ENCODE measurements around the gene COQ5.
"Not testable (repeated sequence)": the region's sequence is repeated elsewhere in the genome, so short reads cannot be mapped to it uniquely, and the experiment has no call there.

COQ5 gene

DNA sequence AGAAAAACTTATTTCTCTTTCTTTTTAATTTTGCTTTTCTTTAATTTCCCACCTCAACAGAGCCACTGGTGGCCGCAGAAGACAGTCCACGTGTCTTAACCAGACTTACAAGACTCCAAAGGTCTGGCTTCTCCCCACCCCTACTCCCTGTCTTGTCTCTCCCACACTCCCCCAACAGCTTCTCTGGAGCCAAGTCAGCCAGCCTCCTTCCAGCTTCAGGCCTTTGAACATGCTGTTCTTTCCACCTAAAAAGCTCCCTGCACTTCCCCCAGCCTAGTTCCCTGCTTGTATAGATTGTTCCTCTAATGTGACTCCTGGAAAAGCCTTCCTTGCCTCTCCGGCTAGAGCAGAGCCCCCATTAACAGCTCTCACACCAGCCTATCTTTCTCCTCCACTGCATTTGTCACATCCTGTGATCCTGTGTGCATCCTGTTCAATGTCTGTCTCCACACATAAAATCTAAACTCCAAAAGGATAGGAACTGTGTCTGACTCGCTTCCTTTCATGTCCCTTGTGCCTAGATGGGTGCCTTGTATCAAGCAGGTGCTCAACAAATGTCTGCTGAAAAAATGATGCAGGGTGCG, 40.8 kb downstream of the COQ5 start:
- in situ Hi-C loops (cut with MboI; ENCODE audit: low pct_unique_long_range_greater_than_20kb, low sequenced_read_pairs): no loop called here
- DNase-seq: no peak

DNA sequence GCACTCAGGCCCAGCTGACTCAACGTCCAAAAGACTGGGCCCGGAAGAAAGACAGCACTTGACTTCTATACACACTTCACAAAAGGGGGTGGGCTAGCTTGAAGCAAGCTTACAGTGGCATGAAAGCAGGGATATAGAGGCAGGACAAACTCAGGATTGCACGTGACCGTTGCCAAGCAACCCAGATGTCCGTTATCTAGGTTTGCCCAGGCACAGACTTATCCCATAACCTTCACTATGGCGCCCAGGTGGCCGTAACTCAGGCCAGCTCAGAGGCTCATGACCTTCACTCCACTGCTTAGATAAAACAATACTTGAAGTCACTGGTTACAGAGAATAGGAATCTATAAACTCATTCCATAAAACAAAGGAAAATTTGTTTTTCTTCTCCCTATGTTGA, 41.4 kb downstream of the COQ5 start:
- in situ Hi-C loops (cut with MboI; ENCODE audit: low pct_unique_long_range_greater_than_20kb, low sequenced_read_pairs); DNase-seq: not testable (repeated sequence)

DNA sequence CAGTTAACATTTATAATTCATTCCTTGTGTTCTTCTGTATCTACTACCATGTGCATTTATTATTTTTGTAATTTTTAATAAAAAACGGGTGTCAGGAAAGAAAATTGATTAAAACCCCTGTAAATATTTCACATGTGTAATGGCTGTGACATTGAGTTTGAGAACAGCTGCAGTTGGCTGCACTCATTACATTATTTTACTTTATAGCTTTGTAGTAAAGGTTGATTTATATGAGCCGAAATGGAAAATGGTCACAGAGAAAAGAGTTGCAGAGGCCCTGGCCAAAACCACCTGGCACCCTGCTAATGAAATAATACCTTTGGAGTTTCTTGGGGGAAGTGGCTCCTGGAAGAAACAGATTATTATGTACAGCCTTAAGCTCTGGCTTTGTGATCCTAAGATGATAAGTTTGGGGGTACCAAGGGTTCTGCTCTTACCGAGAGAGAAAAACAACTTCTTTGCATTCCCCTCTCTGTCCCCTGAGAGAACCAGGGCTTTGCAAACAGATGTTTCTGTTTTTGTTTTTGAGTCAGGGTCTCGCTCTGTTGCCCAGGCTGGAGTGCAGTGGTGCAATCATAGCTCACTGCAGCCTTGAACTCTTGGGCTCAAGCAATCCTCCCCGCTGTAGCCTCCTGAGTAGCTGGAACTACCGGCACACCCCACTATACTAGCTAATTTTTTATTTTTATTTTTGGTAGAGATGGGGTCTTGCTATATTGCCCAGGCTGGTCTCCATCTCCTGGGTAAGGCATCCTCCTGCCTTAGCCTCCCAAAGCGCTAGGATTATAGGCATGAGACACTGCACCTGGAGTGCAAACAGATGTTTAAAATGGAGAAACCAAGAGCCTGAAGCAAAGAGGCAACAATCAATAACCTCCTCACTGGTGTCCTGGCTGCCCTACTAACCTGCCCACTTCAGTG, 42.7 kb downstream of the COQ5 start:
- DNase-seq: no peak
- in situ Hi-C loops (cut with MboI; ENCODE audit: low pct_unique_long_range_greater_than_20kb, low sequenced_read_pairs): no loop called here

DNA sequence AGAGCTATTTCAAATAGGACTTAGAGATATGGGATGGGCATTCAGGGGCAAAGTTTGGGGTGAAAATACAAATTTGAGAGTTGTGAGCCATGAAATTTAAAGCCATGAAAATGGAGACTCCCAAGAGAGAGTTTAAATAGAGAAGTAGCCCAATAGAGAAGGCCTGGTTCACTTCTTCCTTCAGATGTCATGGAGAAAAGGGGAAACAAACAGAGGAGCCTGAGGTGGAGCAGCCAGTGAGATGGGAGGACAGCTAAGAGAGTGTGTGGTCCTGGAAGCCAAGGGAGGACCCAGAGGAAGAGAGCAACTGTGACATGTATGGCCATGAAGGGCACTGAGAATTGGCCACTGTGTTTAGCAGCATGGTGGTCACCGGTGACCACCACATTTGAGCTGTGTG, 45.3 kb downstream of the COQ5 start:
- in situ Hi-C loops (cut with MboI; ENCODE audit: low pct_unique_long_range_greater_than_20kb, low sequenced_read_pairs): no loop called here
- DNase-seq: peak; percentile 69

DNA sequence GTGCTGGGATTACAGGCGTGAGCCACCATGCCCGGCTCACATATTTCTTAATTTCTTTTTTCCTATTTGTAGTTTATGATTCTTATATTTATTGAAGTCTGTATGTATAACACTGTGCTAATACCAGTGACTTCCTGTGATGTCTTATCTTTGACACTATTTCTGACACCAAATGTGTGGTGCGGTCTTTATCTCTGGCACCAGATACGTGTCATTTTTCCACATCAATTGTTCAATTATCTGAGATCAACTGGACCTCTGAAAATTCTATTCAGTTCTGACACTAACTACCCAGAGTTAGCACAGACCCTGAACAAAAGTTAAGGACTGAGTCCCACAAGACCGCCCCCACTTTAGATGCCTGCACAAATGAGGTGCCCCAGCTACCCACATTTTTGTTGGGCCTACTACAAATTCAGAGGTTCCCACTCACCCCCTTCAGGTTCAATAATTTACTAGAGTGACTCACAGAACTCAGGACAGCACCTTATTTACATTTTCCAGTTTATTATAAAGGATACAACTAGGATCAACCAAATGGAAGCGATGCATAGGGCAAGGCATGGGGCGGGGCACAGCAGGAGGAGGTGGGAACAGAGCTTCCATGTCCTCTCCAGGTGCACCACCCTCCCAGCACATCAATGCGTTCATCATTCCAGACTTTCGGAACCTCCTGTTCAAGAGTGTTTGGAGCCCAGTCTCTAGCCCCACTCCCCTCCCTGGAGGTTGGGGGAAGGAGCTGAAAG, 47.8 kb downstream of the COQ5 start:
- in situ Hi-C loops (cut with MboI; ENCODE audit: low pct_unique_long_range_greater_than_20kb, low sequenced_read_pairs): no loop called here
- DNase-seq: no peak

DNA sequence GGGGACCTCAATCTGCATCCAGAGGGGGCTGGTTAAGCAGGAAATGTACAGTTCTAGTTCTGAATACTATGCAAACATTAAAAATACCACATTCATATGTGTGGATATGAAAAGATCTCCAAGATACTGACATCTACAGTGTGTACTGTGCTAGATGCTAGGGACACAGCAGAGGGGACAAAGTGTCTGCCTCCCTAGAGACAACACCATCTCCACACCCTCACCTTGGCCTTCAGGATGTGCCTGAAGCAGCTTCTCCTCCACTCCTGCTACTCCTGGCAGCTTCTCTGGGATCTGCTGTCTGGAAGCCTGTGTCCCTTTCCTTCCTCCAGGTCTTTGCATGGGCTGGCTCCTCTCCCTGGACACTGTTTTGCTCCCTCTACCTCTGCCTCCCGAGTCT, 48.7 kb downstream of the COQ5 start:
- in situ Hi-C loops (cut with MboI; ENCODE audit: low pct_unique_long_range_greater_than_20kb, low sequenced_read_pairs): no loop called here
- no peak for DNase-seq

DNA sequence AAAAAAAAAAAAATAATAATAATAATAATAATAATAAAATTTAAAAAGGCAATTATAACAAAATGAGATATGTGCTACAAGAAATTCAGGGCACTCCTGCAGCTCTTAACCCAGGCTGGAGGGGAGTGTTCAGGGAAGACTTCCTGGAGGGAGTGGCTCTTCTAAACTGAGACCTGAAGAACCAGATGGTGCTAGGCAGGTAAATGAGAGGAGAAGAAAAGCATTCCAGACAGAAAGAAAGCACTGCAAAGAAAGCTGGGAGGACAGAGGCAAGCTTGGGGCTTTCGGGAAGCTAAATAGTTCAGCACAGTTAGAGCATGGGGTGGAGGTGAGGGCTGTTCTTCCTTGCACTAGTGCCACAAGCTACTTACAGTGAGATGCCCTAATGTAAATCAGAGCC, 49.5 kb downstream of the COQ5 start:
- no peak for DNase-seq
- in situ Hi-C loops (cut with MboI; ENCODE audit: low pct_unique_long_range_greater_than_20kb, low sequenced_read_pairs): no loop called here

DNA sequence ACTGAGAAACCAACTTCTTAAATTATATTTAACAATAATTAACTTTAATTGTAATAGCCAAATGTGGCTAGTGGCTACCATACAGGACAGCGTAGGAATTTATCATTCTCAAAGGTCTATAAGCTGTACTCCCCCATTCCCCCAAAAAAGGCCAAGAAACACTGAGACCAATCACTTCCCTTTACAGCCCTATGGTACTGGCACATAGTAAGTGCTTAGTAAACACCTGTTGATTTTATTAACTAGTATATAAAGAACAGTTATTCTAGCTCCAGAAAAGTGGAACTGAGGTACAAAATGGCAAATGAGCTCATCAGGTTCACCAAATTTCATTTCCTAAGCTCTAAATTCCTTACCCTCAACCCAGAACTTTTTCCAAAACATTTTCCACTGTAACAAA, 53.3 kb downstream of the COQ5 start:
- in situ Hi-C loops (cut with MboI; ENCODE audit: low pct_unique_long_range_greater_than_20kb, low sequenced_read_pairs): no loop called here
- DNase-seq: no peak

DNA sequence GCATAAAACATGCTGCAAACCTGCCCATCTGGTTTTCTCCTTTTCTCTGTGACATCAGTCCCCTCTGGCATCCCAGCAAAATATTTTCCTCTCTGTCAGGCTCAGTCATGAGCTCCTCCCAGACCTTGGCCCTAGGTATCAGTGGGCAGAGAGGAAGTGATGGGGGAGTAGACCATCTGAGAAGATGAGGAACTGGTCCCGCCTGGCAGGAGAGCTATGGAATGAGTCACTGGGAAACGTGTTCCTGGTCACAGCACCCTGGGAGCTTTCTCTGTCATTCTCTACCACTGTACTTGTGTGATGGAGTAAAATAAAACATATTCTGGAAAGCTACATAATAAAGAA, 54.4 kb downstream of the COQ5 start:
- peak; percentile 85 for DNase-seq
- in situ Hi-C loops (cut with MboI; ENCODE audit: low pct_unique_long_range_greater_than_20kb, low sequenced_read_pairs): no loop called here

DNA sequence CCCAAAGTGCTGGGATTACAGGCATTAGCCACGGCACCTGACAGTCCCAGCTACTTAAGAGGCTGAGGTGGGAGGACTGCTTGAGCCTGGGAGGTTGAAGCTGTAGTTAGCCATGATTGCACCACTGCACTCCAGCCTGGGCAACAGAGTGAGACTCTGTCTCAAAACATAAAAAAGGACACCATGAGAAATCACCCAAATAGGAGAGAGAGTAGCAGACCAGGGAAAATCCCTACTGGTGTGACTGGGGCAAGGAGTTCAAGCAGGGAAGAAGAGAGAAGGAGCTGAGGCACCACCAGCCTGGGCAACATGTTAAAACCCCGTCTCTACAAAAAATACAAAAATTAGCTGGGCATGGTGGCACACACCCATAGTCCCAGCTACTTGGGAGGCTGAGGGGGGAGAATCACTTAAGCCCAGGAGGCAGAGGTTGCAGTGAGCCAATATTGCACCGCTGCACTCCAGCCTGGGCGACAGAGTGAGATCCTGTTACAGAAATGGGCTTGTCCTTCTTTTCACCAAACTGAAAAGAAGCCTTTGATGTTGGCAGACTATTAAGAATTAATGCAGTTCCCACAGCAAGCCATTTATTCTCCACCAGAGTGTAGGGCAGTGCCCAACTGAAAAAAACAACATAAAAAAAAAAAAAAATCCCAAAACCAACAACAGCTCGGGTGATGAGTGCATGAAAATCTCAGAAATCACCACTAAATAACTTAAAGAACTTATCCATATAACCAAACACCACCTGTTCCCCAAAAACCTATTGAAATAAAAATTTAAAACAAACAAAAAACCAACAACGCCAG, 54.9 kb downstream of the COQ5 start:
- no peak for DNase-seq
- in situ Hi-C loops (cut with MboI; ENCODE audit: low pct_unique_long_range_greater_than_20kb, low sequenced_read_pairs): no loop called here

DNA sequence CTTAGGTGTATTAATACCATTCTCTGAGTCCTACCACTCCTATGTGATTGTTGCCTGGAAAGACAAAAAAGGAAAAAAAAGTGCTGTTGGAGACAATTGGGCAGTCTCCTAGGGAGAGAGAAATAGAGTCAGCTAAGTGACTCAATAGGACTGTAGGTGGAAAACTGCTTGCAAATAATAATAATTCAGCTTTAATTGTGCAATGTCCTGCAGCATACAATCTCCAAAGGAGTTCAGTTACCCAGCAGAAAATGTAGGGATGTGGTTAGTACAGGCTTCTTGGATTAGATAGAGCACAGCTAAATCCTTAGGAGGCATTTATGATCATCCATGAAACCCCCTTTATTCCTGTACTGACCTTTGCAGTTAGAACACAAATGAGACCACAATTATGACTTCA, 56.4 kb downstream of the COQ5 start:
- in situ Hi-C loops (cut with MboI; ENCODE audit: low pct_unique_long_range_greater_than_20kb, low sequenced_read_pairs): no loop called here
- no peak for DNase-seq

DNA sequence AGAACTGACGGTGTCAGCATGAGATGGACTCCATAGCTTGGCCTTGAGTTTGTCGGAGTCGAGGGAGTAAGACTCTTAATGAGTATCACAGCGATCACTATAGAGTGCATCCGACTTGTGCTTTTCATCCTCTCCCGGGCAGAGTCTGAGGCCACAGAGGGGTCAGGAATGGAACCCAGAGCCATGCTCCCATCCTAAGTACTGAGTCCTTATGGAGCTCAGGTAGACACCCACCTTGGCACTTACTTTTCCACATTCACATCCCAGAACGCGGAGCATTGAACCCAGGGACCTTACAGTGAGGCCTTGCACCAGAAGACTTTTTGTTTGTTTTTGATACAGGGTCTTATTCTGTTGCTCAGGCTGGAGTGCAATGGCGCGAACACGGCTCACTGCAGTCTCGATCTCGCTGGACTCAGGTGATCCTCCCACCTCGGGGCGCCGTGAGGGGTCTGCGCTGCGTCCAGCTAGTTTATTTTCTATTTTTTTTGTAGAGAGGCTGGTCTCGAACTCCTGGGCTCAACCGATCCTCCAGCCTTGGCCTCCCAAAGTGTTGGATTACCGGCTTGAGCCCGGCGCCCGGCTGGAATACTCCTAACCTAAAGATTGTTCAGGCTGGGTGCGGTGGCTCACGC, 58.7 kb downstream of the COQ5 start:
- no peak for DNase-seq
- in situ Hi-C loops (cut with MboI; ENCODE audit: low pct_unique_long_range_greater_than_20kb, low sequenced_read_pairs): no loop called here

DNA sequence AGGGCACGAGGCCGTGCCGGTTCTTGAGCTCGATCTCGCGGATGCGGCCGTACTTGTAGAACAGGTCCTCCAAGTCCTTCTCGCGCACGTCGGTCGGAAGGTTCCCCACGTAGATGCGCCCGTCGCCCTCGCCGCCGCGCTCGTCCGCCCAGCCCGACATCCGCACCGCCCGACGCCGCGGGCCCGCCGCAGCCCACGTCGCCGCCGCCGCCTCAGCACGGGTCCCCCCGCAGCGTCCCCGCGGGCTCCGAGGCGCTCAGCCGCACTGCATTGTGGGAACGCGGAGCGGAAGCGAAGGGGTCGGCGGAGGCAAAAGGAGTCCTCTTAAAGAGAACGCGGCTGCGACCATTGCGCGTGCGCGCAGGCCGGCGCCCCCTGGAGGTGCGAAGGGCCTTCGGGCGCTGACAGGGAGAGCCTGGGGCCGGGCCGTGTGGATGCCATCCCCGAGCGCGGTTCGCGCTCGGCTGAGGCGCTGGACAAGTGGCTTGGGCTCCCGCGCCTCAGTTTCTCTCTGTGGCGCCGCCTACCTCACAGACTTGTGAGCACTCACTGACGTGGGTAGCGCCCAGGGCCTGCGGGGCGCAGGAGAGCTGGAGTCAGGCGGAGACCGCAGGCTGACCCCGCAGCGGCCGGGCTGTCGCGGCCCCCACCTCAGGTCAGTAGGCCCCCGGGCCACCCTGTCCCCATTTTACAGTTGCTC, 59.4 kb downstream of the COQ5 start, which contains the start of gene SRSF9:
TSS of gene SRSF9 (minus strand) at position 299 of the 700 bp plus-strand sequence. CDS start at position 160, 139 bp downstream.
- DNase-seq: peak; percentile 93
- in situ Hi-C loops (cut with MboI; ENCODE audit: low pct_unique_long_range_greater_than_20kb, low sequenced_read_pairs): no loop called here

DNA sequence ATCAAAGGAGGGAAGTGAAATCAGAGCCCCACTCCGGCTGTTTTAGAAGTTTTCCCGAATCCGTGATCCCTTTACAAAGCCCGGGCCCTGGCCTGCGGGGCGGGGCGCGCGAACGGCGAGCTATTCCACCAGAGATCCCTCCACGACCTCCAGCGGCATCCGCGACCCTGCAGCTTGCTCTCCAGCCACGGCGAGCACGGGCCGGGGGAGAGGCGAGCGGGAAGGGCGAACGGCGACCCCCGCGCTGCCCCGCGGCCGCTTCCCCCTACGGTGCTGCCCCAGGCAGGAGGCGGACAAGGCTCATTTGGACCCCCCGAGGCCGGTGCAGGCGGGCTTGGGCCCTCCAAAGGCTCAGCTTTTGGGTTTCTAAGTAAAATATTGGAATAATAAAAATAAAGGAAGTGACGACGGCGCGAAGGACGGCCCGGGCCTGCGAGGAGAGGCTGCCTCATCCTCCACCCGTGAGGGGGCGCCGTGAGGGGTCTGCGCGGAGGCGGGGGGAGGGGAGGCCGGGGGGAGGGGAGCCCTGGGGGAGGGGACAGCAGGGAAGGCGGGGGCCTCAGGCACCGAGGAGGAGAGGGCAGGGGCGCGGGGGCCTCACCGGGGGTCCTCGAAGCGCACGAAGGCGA, 60.0 kb downstream of the COQ5 start:
- in situ Hi-C loops (cut with MboI; ENCODE audit: low pct_unique_long_range_greater_than_20kb, low sequenced_read_pairs): no loop called here
- DNase-seq: peak; percentile 27

DNA sequence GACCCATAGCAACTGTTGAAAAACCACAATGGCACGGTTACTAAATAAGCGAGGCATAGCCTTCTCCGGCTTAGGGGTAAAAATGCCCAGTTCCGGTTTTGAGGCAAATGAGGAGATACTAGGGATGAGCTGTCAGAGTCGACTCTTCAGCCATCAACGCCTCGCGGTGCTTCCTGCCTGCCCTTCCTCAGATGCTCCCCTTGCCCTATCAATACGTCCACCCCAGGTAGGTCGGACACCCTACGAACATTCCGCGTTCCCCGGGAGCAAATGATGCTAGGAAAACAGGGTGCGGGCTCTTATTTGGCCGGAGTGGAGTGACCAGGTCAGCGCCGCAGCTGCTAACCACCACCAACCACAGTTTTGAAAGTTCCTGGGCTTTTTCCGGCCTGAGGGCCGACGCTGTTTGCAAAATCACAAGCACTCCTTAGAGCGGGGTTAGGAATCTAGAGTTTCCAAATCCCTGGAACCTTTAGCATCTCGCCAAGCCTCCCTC, 60.6 kb downstream of the COQ5 start:
- peak; percentile 54 for DNase-seq
- in situ Hi-C loops (cut with MboI; ENCODE audit: low pct_unique_long_range_greater_than_20kb, low sequenced_read_pairs): no loop called here

DNA sequence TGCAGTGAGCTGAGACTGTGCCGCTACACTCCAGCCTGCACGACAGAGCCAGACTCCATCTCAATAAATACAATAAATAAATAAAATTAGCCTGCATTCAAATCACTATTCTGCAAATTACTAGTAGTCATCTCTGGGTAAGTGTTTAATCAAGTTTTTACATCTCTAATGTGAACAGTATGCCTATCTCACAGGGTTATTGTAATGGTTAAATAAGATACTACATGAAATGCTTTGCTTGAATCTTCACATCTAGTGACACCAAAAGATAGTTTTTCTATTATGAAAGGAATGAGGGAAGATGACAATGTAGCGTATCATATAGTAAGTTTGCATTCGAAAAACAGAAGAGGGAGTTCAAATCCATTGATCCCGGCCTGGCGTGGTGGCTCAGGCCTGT, 61.5 kb downstream of the COQ5 start:
- in situ Hi-C loops (cut with MboI; ENCODE audit: low pct_unique_long_range_greater_than_20kb, low sequenced_read_pairs): no loop called here
- no peak for DNase-seq

DNA sequence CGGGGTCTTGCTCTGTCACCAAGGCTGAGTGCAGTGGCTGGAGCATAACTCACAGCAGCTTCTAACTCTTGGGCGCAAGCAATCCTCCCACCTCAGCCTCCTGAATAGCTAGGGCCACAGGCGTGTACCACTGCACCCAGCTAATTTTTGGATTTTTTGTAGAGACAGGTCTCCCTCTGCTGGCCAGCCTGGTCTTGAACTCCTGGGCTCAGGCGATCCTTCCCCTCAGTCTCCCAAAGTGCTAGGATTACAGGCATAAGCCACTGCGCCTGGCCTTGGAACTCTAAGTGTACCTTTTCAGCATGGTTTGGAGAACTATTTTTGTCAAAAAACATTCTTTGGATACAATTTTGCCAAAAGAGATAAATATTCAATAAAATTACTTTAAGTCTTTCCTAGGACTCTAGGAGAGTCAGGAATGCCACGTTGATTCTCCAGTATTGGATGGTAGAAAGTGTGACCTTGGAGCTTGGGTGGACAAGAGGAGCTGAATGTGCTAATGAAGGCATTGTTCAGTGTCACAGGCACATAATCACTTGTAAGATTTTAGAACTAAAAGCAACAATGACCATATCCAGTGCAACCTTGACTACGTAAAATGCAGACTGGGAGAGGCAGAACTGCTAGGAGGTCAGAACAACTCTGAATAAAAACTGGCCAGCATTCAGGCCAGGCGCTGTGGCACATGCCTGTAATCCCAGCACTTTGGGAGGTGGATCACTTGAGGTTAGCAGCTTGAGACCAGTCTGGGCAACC, 62.2 kb downstream of the COQ5 start:
- peak; percentile 85 for DNase-seq

More for the DNA sequence above, 62.2 kb downstream of the COQ5 start:
- in situ Hi-C loops (cut with MboI; ENCODE audit: low pct_unique_long_range_greater_than_20kb, low sequenced_read_pairs): no loop called here

Data from KBM-7 (cell line).